GM12878 (cell line): Measurements from ENCODE around the gene DTX1. TPM values are rescaled to one million over a fixed set of nuclear protein-coding genes. Genes with fewer than 3 reads are reported as not detected.
A peak's percentile ranks its signal among the peaks of the same experiment; 100 is the strongest.

Experiments used
- ATAC-seq: fragments of 200-7000 bp; cut with Tn5 transposase; 3 replicates; pipeline ENCODE4 v1.9.1; 2020; ENCODE audit warnings: mild to moderate bottlenecking, moderate library complexity
- BruUV-seq: library from RNA; stranded (reverse); fragments of 400-500 nt; replicated peaks from 2 replicates; lab custom pipeline; 2021; lab: Mats Ljungman, UMichigan
- CTCF ChIA-PET: fragments of 300-600 bp; sonication (Branson Sonifier 250); formaldehyde crosslinking; extraction: SDS; loops from one replicate; lab custom pipeline; 2021; ENCODE audit warnings: inconsistent platforms; lab: Yijun Ruan, JAX
- POLR2A ChIA-PET: fragments of 350-600 bp; formaldehyde crosslinking; extraction: SDS; loops from one replicate; lab custom pipeline; 2021; ENCODE audit warnings: inconsistent platforms; lab: Charles Lee
- RAD21 ChIA-PET: fragments of 300-600 bp; sonication (Branson Sonifier 250); formaldehyde crosslinking; loops from one replicate; lab custom pipeline; 2023; ENCODE audit warnings: antibody characterized with exemption; ENCODE audit not compliant: unreplicated experiment; lab: Charles Lee
- SMC1A ChIA-PET: fragments of 300-600 bp; sonication (Branson Sonifier 250); formaldehyde crosslinking; loops from one replicate; lab custom pipeline; 2023; ENCODE audit not compliant: unreplicated experiment, uncharacterized antibody; lab: Charles Lee
- DNase-seq: peaks from one replicate; pipeline ENCODE4 v3.0.0-alpha.2; 2011; ENCODE audit warnings: low read depth, low spot score
- FAIRE-seq: peaks from 3 replicates; lab custom pipeline; 2011; peaks lifted over from hg19 to GRCh38; lab: Jason Lieb, UNC
- H2AFZ ChIP-seq: 2 replicates; pipeline ENCODE4 v1.6.0; 2011; ENCODE audit warnings: low read depth, low read length, control low read depth; ENCODE audit not compliant: control insufficient read depth
- H3K27ac ChIP-seq: 2 replicates; pipeline ENCODE4 v1.5.1; 2011; ENCODE audit warnings: control low read depth; ENCODE audit not compliant: control insufficient read depth, insufficient read depth
- H3K27me3 ChIP-seq, 2 experiments: replicated peaks in 1 of 2; 2 replicates each; pipeline versions ENCODE4 v1.6.0 to v1.6.1; 2011; ENCODE audit warnings: low read length in 1 of 2; ENCODE audit not compliant: control insufficient read depth in 2 of 2, insufficient read depth in 2 of 2
- H3K36me3 ChIP-seq, 2 experiments: 2 replicates each; pipeline ENCODE4 v1.5.1; 2011; ENCODE audit warnings: low read length in 1 of 2; ENCODE audit not compliant: control insufficient read depth in 2 of 2, insufficient read depth in 2 of 2
- H3K4me1 ChIP-seq: 2 replicates; pipeline ENCODE4 v1.6.1; 2011; ENCODE audit warnings: mild to moderate bottlenecking, low read length, moderate library complexity, mixed read lengths; ENCODE audit not compliant: control insufficient read depth, insufficient read depth
- H3K4me2 ChIP-seq: 2 replicates; pipeline ENCODE4 v1.6.0; 2011; ENCODE audit warnings: control low read depth; ENCODE audit not compliant: control insufficient read depth, insufficient read depth
- H3K4me3 ChIP-seq: fragments of 200-600 bp; sonication (generic); 2 replicates; pipeline ENCODE4 v1.5.1; 2016
- H3K79me2 ChIP-seq: 2 replicates; pipeline ENCODE4 v1.6.0; 2011; ENCODE audit warnings: low read length; ENCODE audit not compliant: control insufficient read depth, insufficient read depth
- H3K9ac ChIP-seq: 2 replicates; pipeline ENCODE4 v1.8.0; 2011; ENCODE audit warnings: low read length, control low read depth, mixed read lengths; ENCODE audit not compliant: control insufficient read depth, insufficient read depth
- H3K9me3 ChIP-seq: replicated peaks from 3 replicates; pipeline ENCODE4 v1.5.1; 2011; ENCODE audit warnings: mild to moderate bottlenecking, low read length; ENCODE audit not compliant: control insufficient read depth, insufficient read depth
- H4K20me1 ChIP-seq: 2 replicates; pipeline ENCODE4 v1.6.0; 2011; ENCODE audit not compliant: control insufficient read depth, insufficient read depth
- BHLHE40 ChIP-seq, 2 experiments: fragments of 450-650 bp in 1 of 2; IDR thresholded peaks; 2 replicates each; pipeline ENCODE4 v1.6.1; 2011 to 2017; ENCODE audit warnings: low read depth in 2 of 2, borderline replicate concordance in 1 of 2, improper control_type of control experiment in 1 of 2, low read length in 1 of 2, mild to moderate bottlenecking in 1 of 2
- CHD1 ChIP-seq: IDR thresholded peaks from 2 replicates; pipeline ENCODE4 v1.6.1; 2012; ENCODE audit warnings: low read depth, low read length, improper control_type of control experiment
- SMARCA5 ChIP-seq: fragments of 450-650 bp; IDR thresholded peaks from 2 replicates; pipeline ENCODE4 v1.6.1; 2017; ENCODE audit warnings: mild to moderate bottlenecking
- TARDBP ChIP-seq: IDR thresholded peaks from 2 replicates; pipeline ENCODE4 v1.6.1; 2016; ENCODE audit warnings: borderline replicate concordance
- TCF3 ChIP-seq: IDR thresholded peaks from 2 replicates; pipeline ENCODE4 v1.6.1; 2012; ENCODE audit warnings: low read depth, mild to moderate bottlenecking, low read length, borderline replicate concordance; ENCODE audit not compliant: insufficient read depth
- WGBS: methylation state at CpG from one replicate; pipeline ENCODE4 v1.1.6; 2016; ENCODE audit warnings: low lambda C conversion rate; ENCODE audit not compliant: insufficient replicate concordance, insufficient coverage; ENCODE audit errors: missing lambda C conversion rate; 5-methylcytosine and 5-hydroxymethylcytosine counted together
- in situ Hi-C: fragments of 300-500 bp; cut with MboI; formaldehyde crosslinking; loops from 9 replicates; pipeline ENCODE4 v1.14.3; 2018; ENCODE audit warnings: mixed read lengths
- intact Hi-C: fragments of 100-400 bp; cut with micrococcal nuclease; formaldehyde crosslinking; loops from one replicate; pipeline ENCODE4 v1.14.2; 2022; ENCODE audit not compliant: unreplicated experiment
- polyA plus RNA-seq, 11 experiments: library from polyadenylated mRNA; depleted of rRNA in 4 of 11; unstranded in 6 of 11; stranded (reverse) in 5 of 11; fragments of >200 nt; fragmentation: Nextera tagmentation in 4 of 11; fragmentation: Illumina TruSeq in 1 of 11; extraction: Ambion mirVana in 4 of 11; extraction: Trizol in 1 of 11; gene quantifications; 1 replicate in 1 of 11; 2 replicates in 10 of 11; pipeline versions ENCODE4 v1.2.1 to v1.2.3, GENCODE V29; 2011 to 2016; ENCODE audit warnings: inconsistent platforms in 2 of 11, missing spikeins in 2 of 11, low read depth in 1 of 11
- total RNA-seq, 4 experiments: library from RNA; depleted of rRNA in 3 of 4; stranded (reverse); fragments of >200 nt in 3 of 4; fragmentation: Illumina TruSeq in 1 of 4; extraction: Trizol in 1 of 4; gene quantifications; 2 replicates each; pipeline versions ENCODE4 v1.2.1 to v1.2.3, GENCODE V29; 2013 to 2021
- TF ChIP-seq, protein P1 (sequence below): fragments of 450-650 bp; IDR thresholded peaks from 2 replicates; pipeline ENCODE4 v1.6.1; 2017; ENCODE audit warnings: mild to moderate bottlenecking, moderate library complexity
- TF ChIP-seq, protein P2 (sequence below): fragments of 450-650 bp; IDR thresholded peaks from 2 replicates; pipeline ENCODE4 v1.6.1; 2016; ENCODE audit warnings: mild to moderate bottlenecking

DTX1 gene
- total and polyA plus RNA-seq, 10 of the 15 experiments (the other 5 are each of a cell fraction or from before 2014, with no cell fraction given): 0.09 to 2.8 (median 0.66) TPM

- Histone ChIP-seq H3K9me3 (no peaks in the 10 kb centered on the region), H3K4me3 (peak overlapping the region; percentile 51; the same call in 1 of the 2 replicates), H4K20me1 (peaks cover 3% of the 10 kb centered on the region; the same call in 1 of the 2 replicates), H3K4me1 (peaks cover 7% of the 10 kb centered on the region), H3K36me3 (no peaks in the 10 kb centered on the region), H3K27me3 (peaks cover 1 to 9% of the 10 kb centered on the region in 2 experiments; a peak in 3 of 4 replicates), H3K27ac (no peak overlapping the region), H3K79me2 (peaks cover 11% of the 10 kb centered on the region), H2AFZ (no peak overlapping the region), H3K9ac (peak overlapping the region; percentile 34; the same call in 1 of the 2 replicates), H3K4me2 (peak overlapping the region; percentile 19; the same call in 1 of the 2 replicates)
- peak; percentile 41 for ATAC-seq
- no peak for FAIRE-seq
- TF ChIP-seq BHLHE40 (IDR thresholded peaks at IDR 0.05; ENCODE audit: borderline replicate concordance in 1 of 2, low read depth in 2 of 2, low read length in 1 of 2) (peak; percentile 59 to 83; a peak in 3 of 4 replicates), TCF3 (no peak), SMARCA5 (no peak), CHD1 (no peak), TARDBP (no peak)
- TF ChIP-seq, protein P1, sequence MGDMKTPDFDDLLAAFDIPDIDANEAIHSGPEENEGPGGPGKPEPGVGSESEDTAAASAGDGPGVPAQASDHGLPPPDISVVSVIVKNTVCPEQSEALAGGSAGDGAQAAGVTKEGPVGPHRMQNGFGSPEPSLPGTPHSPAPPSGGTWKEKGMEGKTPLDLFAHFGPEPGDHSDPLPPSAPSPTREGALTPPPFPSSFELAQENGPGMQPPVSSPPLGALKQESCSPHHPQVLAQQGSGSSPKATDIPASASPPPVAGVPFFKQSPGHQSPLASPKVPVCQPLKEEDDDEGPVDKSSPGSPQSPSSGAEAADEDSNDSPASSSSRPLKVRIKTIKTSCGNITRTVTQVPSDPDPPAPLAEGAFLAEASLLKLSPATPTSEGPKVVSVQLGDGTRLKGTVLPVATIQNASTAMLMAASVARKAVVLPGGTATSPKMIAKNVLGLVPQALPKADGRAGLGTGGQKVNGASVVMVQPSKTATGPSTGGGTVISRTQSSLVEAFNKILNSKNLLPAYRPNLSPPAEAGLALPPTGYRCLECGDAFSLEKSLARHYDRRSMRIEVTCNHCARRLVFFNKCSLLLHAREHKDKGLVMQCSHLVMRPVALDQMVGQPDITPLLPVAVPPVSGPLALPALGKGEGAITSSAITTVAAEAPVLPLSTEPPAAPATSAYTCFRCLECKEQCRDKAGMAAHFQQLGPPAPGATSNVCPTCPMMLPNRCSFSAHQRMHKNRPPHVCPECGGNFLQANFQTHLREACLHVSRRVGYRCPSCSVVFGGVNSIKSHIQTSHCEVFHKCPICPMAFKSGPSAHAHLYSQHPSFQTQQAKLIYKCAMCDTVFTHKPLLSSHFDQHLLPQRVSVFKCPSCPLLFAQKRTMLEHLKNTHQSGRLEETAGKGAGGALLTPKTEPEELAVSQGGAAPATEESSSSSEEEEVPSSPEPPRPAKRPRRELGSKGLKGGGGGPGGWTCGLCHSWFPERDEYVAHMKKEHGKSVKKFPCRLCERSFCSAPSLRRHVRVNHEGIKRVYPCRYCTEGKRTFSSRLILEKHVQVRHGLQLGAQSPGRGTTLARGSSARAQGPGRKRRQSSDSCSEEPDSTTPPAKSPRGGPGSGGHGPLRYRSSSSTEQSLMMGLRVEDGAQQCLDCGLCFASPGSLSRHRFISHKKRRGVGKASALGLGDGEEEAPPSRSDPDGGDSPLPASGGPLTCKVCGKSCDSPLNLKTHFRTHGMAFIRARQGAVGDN: peak; percentile 58; the same call in 1 of the 2 replicates
- TF ChIP-seq, protein P2, sequence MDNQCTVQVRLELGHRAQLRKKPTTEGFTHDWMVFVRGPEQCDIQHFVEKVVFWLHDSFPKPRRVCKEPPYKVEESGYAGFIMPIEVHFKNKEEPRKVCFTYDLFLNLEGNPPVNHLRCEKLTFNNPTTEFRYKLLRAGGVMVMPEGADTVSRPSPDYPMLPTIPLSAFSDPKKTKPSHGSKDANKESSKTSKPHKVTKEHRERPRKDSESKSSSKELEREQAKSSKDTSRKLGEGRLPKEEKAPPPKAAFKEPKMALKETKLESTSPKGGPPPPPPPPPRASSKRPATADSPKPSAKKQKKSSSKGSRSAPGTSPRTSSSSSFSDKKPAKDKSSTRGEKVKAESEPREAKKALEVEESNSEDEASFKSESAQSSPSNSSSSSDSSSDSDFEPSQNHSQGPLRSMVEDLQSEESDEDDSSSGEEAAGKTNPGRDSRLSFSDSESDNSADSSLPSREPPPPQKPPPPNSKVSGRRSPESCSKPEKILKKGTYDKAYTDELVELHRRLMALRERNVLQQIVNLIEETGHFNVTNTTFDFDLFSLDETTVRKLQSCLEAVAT: 0 out of 2 replicates have a peak, but pooled peaks have one; percentile 17
- in situ Hi-C loops (no loop called here), intact Hi-C loops (no loop called here)
- DNase-seq: no peak
- 41% methylated on average over 37 of the region's 44 CpGs for WGBS
- SMC1A ChIA-PET: interaction anchor here (0.6 to 17.0 kb wide), 9 partner anchors 10 to 1287 kb away, joined by 3 to 416 read pairs (median 3); partner anchors contain the start of gene CFAP73
- CTCF ChIA-PET: interaction anchor here (0.9 to 8.8 kb wide), 8 partner anchors 8 to 79 kb away, joined by 3 to 78 read pairs (median 5); partner anchors contain the start of gene OAS2
- POLR2A ChIA-PET: interaction anchor here (0.6 to 2.7 kb wide), 3 partner anchors 12 to 28 kb away, joined by 3 to 16 read pairs (median 3); no protein-coding TSS in a partner anchor
- RAD21 ChIA-PET: interaction anchor here (0.6 to 9.1 kb wide), 7 partner anchors 9 to 115 kb away, joined by 3 to 84 read pairs (median 5); no protein-coding TSS in a partner anchor
- no TSS peak for BruUV-seq
Observed at GRCh38 chr12:113057565-113058485, 1.3 kb downstream of the DTX1 start.
